PC-3 (cell line): ENCODE data around the gene LIN37.

Experiments used
- CTCF ChIP-seq: fragments of 300-600 bp; sonication (generic); conservative IDR thresholded peaks from 2 replicates; pipeline ENCODE4 v1.5.1; 2017; ENCODE audit warnings: antibody characterized with exemption, low read depth, mild to moderate bottlenecking, low read length
- EZH2 ChIP-seq: fragments of 300-600 bp; sonication (generic); IDR thresholded peaks from one replicate; pipeline ENCODE4 v1.6.1; 2017; ENCODE audit warnings: antibody characterized with exemption, mild to moderate bottlenecking, low read length; ENCODE audit not compliant: unreplicated experiment
- EZH2phosphoT487 ChIP-seq: fragments of 300-600 bp; sonication (generic); IDR thresholded peaks from 2 replicates; pipeline ENCODE4 v1.6.1; 2018; ENCODE audit warnings: mild to moderate bottlenecking, antibody characterized with exemption, low read length, borderline replicate concordance

- TF ChIP-seq EZH2 (no peak), CTCF (no peak), EZH2phosphoT487 (no peak)
Measured at GRCh38 chr19:35739275-35740107, 8.9 kb upstream of the LIN37 start.
